Neural cell (in vitro differentiated cells): ENCODE results near the gene FIGNL1. TPM values are rescaled to one million over a fixed set of nuclear protein-coding genes. Genes with fewer than 3 reads are reported as not detected.

Experiments
- H2AFZ ChIP-seq: fragments of 200-600, 300-800 bp; sonication (generic), shearing (Covaris generic); 2 replicates; pipeline ENCODE4 v1.6.0; 2014; ENCODE audit warnings: low read depth, mild to moderate bottlenecking, antibody characterized with exemption, low read length, moderate library complexity
- H3F3A ChIP-seq: fragments of 200-600 bp; shearing (Covaris generic); 2 replicates; pipeline ENCODE4 v1.6.1; 2016; ENCODE audit warnings: mild to moderate bottlenecking, moderate library complexity, mixed read lengths, antibody characterized with exemption, low read length; ENCODE audit not compliant: insufficient read depth, poor library complexity, severe bottlenecking
- H3K27ac ChIP-seq: fragments of 200-600, 300-800 bp; sonication (generic), shearing (Covaris generic); 2 replicates; pipeline ENCODE4 v1.5.1; 2014; ENCODE audit warnings: mild to moderate bottlenecking, low read length, moderate library complexity
- H3K27me3 ChIP-seq: fragments of 300-800, 200-600 bp; sonication (generic), shearing (Covaris generic); 2 replicates; pipeline ENCODE4 v1.6.0; 2014; ENCODE audit warnings: mild to moderate bottlenecking, low read depth, low read length, moderate library complexity; ENCODE audit not compliant: insufficient read depth
- H3K36me3 ChIP-seq: fragments of 300-800, 200-600 bp; sonication (generic), shearing (Covaris generic); 2 replicates; pipeline ENCODE4 v1.5.1; 2014; ENCODE audit warnings: mild to moderate bottlenecking, antibody characterized with exemption, low read length, moderate library complexity; ENCODE audit not compliant: insufficient read depth
- H3K4me2 ChIP-seq: fragments of 300-800, 200-600 bp; sonication (generic), shearing (Covaris generic); 2 replicates; pipeline ENCODE4 v1.6.0; 2014; ENCODE audit warnings: mild to moderate bottlenecking, low read length
- H3K4me3 ChIP-seq: fragments of 300-800, 200-600 bp; sonication (generic), shearing (Covaris generic); 2 replicates; pipeline ENCODE4 v1.5.1; 2014; ENCODE audit warnings: mild to moderate bottlenecking, low read length, moderate library complexity
- H3K79me2 ChIP-seq: fragments of 200-600 bp; shearing (Covaris generic); replicated peaks from 2 replicates; pipeline ENCODE4 v1.6.0; 2014; ENCODE audit warnings: mild to moderate bottlenecking, low read length, moderate library complexity; ENCODE audit not compliant: insufficient read depth
- H3K9ac ChIP-seq: fragments of 300-800, 200-600 bp; sonication (generic), shearing (Covaris generic); 2 replicates; pipeline ENCODE4 v1.6.1; 2016; ENCODE audit warnings: mild to moderate bottlenecking, low read length, mixed read lengths
- H3K9me2 ChIP-seq: fragments of 200-600 bp; shearing (Covaris generic); 2 replicates; pipeline ENCODE4 v1.6.1; 2016; ENCODE audit warnings: mild to moderate bottlenecking, low read length, mixed read lengths; ENCODE audit not compliant: insufficient read depth
- H3K9me3 ChIP-seq: fragments of 200-600, 300-800 bp; sonication (generic), shearing (Covaris generic); 2 replicates; pipeline ENCODE4 v1.6.1; 2016; ENCODE audit warnings: mild to moderate bottlenecking, mixed run types, low read length, moderate library complexity, mixed read lengths
- H4K20me1 ChIP-seq: fragments of 200-600 bp; shearing (Covaris generic); 2 replicates; pipeline ENCODE4 v1.6.1; 2016; ENCODE audit warnings: mild to moderate bottlenecking, mixed run types; ENCODE audit not compliant: insufficient read depth
- EP300 ChIP-seq: fragments of 450-650 bp; conservative IDR thresholded peaks from 2 replicates; pipeline ENCODE4 v1.6.1; 2014; ENCODE audit warnings: antibody characterized with exemption, mild to moderate bottlenecking, moderate library complexity; ENCODE audit not compliant: poor library complexity, severe bottlenecking
- EZH2 ChIP-seq: fragments of 200-600, 300-800 bp; shearing (Covaris generic), sonication (generic); IDR thresholded peaks from 2 replicates; pipeline ENCODE4 v1.6.1; 2014; ENCODE audit warnings: antibody characterized with exemption, low read length, borderline replicate concordance, mild to moderate bottlenecking; ENCODE audit not compliant: insufficient read depth, poor library complexity, severe bottlenecking
- MXI1 ChIP-seq: fragments of 450-650 bp; conservative IDR thresholded peaks from 2 replicates; pipeline ENCODE4 v1.6.1; 2014; ENCODE audit warnings: antibody characterized with exemption, mild to moderate bottlenecking; ENCODE audit not compliant: poor library complexity, severe bottlenecking
- POLR2AphosphoS5 ChIP-seq: IDR thresholded peaks from 2 replicates; pipeline ENCODE4 v1.6.1; 2012
- RAD21 ChIP-seq: fragments of 450-650 bp; conservative IDR thresholded peaks from 2 replicates; pipeline ENCODE4 v1.6.1; 2014; ENCODE audit warnings: antibody characterized with exemption, mild to moderate bottlenecking, moderate library complexity
- REST ChIP-seq: IDR thresholded peaks from 2 replicates; pipeline ENCODE4 v1.6.1; 2012; ENCODE audit warnings: borderline replicate concordance
- SMC3 ChIP-seq: fragments of 450-650 bp; conservative IDR thresholded peaks from 2 replicates; pipeline ENCODE4 v1.6.1; 2014; ENCODE audit warnings: antibody characterized with exemption, mild to moderate bottlenecking, moderate library complexity; ENCODE audit not compliant: poor library complexity
- TAF1 ChIP-seq: IDR thresholded peaks from 2 replicates; pipeline ENCODE4 v1.6.1; 2012; ENCODE audit warnings: low read depth
- polyA plus RNA-seq: library from polyadenylated mRNA; depleted of rRNA; stranded (reverse); fragments of >200 nt; gene quantifications from 2 replicates; pipeline ENCODE4 v1.2.3, GENCODE V29; 2014
- TF ChIP-seq, protein P1 (sequence below): fragments of 450-650 bp; IDR thresholded peaks from 2 replicates; pipeline ENCODE4 v1.5.1; 2014; ENCODE audit warnings: antibody characterized with exemption, mild to moderate bottlenecking, moderate library complexity; ENCODE audit not compliant: poor library complexity, severe bottlenecking

FIGNL1 gene
- polyA plus RNA-seq, 1 donor from 2014 or later = 32.8 TPM

DNA sequence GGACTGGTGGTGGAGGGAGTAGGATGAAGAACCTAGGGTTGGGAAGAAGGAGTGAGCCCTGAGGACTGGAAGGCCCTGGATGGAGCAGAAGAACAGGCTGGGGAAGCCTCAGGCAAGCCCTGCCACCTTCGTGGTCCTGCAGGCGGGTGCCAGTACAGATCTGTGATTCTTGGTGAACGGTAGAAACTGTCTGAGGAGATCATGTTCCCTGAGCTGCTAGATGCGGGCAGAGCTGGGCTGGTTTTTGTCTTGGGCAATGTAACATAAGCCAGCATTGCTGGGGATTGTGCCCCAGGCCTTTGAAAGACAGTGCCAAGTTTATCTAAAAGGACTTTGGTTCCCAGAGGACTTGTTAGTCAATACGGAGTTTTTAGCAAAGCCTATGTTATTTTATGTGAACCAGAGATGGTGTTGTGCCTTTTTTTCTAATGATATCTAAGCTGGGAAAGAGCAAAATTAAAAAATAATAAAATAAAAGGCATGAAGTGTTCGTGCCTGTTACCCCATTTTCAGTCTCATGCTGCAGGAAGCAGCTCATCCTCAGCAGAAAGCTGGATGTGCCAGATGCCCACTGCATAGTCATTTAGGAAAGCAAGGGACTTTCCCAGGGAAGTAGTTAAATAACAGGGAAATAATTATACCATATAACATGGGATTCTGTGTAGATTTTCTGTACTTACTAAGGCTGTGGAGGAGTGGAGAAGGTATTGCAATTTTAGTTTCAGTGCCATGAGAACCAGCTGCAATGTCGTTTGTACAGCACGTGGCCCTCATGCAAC, 24.4 kb upstream of the FIGNL1 start:
- Histone ChIP-seq H3K9ac (no peak overlapping the region), H3K4me3 (no peak overlapping the region), H3K9me2 (no peaks in the 10 kb centered on the region), H3K27ac (no peak overlapping the region), H4K20me1 (no peaks in the 10 kb centered on the region), H3F3A (no peaks in the 10 kb centered on the region), H3K4me2 (no peak overlapping the region), H3K36me3 (no peaks in the 10 kb centered on the region), H2AFZ (no peak overlapping the region), H3K9me3 (no peaks in the 10 kb centered on the region), H3K27me3 (no peaks in the 10 kb centered on the region), H3K79me2 (no peaks in the 10 kb centered on the region)
- no peak for TF ChIP-seq EZH2
- TF ChIP-seq SMC3 = no peak
- TF ChIP-seq EP300 = no peak
- TF ChIP-seq MXI1 = no peak
- TF ChIP-seq TAF1 = no peak
- TF ChIP-seq REST = no peak

DNA sequence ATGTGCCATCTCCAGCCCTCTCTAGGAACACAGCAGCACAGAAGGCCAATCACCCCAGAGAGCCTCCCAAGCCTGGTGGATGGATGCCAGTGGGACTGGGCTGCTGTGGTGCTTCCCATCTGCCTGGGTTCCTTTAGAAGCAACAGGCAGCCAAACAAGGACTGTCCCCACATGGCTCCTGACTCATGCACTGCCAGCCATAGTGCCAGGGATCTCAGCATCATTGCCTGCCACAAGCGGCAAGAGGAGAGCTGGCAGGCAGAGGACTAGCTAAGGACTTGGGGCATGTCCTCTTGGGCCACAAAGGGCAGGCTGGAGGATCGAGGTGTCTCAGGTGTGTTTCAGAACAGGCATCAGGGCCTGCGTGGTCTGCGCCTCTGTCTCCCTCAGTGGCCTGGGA, 23.4 kb upstream of the FIGNL1 start:
- Histone ChIP-seq H3F3A (no peaks in the 10 kb centered on the region), H3K4me2 (no peak overlapping the region), H3K4me3 (no peak overlapping the region), H3K9me2 (no peaks in the 10 kb centered on the region), H4K20me1 (no peaks in the 10 kb centered on the region), H3K27me3 (no peaks in the 10 kb centered on the region), H3K27ac (no peak overlapping the region), H3K36me3 (no peaks in the 10 kb centered on the region), H3K79me2 (no peaks in the 10 kb centered on the region), H2AFZ (no peak overlapping the region), H3K9me3 (no peaks in the 10 kb centered on the region), H3K9ac (no peak overlapping the region)
- TF ChIP-seq POLR2AphosphoS5 (no peak), REST (no peak), MXI1 (no peak), RAD21 (no peak), TAF1 (no peak), EZH2 (no peak), SMC3 (no peak), EP300 (no peak)
- TF ChIP-seq, protein P1, sequence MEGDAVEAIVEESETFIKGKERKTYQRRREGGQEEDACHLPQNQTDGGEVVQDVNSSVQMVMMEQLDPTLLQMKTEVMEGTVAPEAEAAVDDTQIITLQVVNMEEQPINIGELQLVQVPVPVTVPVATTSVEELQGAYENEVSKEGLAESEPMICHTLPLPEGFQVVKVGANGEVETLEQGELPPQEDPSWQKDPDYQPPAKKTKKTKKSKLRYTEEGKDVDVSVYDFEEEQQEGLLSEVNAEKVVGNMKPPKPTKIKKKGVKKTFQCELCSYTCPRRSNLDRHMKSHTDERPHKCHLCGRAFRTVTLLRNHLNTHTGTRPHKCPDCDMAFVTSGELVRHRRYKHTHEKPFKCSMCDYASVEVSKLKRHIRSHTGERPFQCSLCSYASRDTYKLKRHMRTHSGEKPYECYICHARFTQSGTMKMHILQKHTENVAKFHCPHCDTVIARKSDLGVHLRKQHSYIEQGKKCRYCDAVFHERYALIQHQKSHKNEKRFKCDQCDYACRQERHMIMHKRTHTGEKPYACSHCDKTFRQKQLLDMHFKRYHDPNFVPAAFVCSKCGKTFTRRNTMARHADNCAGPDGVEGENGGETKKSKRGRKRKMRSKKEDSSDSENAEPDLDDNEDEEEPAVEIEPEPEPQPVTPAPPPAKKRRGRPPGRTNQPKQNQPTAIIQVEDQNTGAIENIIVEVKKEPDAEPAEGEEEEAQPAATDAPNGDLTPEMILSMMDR = no peak
